Measurements from ENCODE around the gene VAMP1.

DNA sequence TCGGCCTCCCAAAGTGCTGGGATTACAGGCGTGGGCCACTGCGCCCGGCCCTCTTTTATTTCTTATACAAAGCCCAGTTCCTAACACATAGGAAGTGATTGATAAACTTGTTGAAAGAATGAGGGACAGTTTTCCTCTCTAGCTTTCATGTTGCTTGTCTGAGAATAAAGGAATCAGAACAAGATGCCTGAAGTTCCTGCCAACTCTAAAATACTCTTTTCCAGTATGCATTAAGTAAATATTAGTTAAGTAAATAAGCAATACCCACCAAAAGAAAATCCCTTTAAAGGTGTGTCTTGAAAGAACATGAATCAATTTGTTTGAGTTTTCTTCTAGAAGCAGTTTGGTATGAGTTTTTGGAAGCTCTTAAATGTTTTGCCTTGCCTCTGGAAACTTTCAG lies 50.1 kb downstream of the VAMP1 start:
- TF ChIP-seq USF2 (CRISPR knock-in tag; IDR thresholded peaks at IDR 0.05), result no peak
- no peak for TF ChIP-seq ATF1 (CRISPR knock-in tag; IDR thresholded peaks at IDR 0.05)
- TF ChIP-seq ATF1 (tag; IDR thresholded peaks at IDR 0.05), result no peak
- TF ChIP-seq NFE2L1 (tag; IDR thresholded peaks at IDR 0.05; ENCODE audit: borderline replicate concordance, low read depth), result no peak
